DOHH2 (cell line): ENCODE measurements around the gene PROM1.

ENCODE experiments used
- CTCF ChIP-seq: fragments of 200-600 bp; sonication (generic); IDR thresholded peaks from one replicate; pipeline ENCODE4 v1.5.1; 2014; ENCODE audit warnings: antibody characterized with exemption, mild to moderate bottlenecking, low read depth, low read length; ENCODE audit not compliant: poor library complexity, severe bottlenecking
- EZH2phosphoT487 ChIP-seq: fragments of 200-600 bp; sonication (generic); IDR thresholded peaks from 2 replicates; pipeline ENCODE4 v1.6.1; 2017; ENCODE audit warnings: borderline replicate concordance, mild to moderate bottlenecking, antibody characterized with exemption, low read length, moderate library complexity, mixed read lengths

- no peak for TF ChIP-seq CTCF
- TF ChIP-seq EZH2phosphoT487: no peak
Observed at GRCh38 chr4:16032396-16032770, 51.4 kb downstream of the PROM1 start.
